ENCODE results near the gene BTBD3.

BTBD3 gene

DNA sequence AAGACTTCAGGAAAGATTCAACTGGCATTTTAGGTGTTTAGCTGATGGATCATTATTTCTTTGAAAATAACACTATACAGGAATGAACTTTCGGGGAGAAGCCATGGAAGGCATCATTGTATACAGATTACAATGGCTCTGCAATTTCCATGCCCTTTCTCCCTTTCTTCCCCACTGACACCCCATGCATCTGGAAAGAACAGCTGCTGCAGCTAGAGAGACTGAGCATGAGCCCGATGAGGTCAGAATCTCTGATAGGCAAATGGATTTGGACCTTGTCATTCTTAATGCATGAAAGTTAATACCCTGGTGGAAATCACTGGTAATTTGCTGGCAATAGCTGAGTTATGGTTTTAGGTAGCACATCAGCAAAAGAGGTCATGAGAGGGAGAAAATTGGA lies 54.8 kb downstream of the BTBD3 start:
- DNase-seq = no peak
